Islet precursor cell (in vitro differentiated cells): ENCODE results near the gene LZIC.

ENCODE experiments used
- DNase-seq: peaks from one replicate; pipeline ENCODE4 v3.0.0-alpha.2; 2018

The LZIC gene

GRCh38 chr1:9883585-9884449 is 59.4 kb downstream of the LZIC start:
- no peak for DNase-seq

GRCh38 chr1:9882945-9883303 is 60.3 kb downstream of the LZIC start:
- DNase-seq: no peak

- no peak for DNase-seq
Observed at GRCh38 chr1:9882296-9882944, 60.8 kb downstream of the LZIC start.

GRCh38 chr1:9881838-9882249 is 61.3 kb downstream of the LZIC start:
- no peak for DNase-seq
